GM18858 (cell line): ENCODE results near the gene SETD4.
A peak's percentile ranks its signal among the peaks of the same experiment; 100 is the strongest.

ENCODE experiments used
- ATAC-seq: cut with Tn5 transposase; IDR thresholded peaks from one replicate; pipeline ENCODE4 v1.9.1; 2021; ENCODE audit not compliant: unreplicated experiment

Gene SETD4

DNA sequence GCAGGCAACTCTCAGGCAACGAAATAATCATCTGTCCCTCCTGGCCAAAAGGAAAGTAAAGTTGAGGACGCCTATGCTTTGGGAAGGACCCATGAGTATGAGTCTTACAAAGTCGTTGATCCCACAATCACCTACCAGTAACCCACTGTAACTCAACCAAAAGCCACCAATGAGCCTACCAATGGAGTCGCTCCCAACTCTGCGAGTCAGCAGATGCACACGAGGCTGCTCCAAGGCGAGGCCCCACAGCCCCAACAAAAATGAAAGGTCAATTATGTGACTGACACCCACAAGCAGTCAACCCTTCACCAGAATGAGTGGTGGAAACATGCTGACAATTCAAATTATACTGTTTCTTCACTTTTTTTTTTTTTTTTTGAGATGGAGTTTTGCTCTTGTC is 12.0 kb downstream of the SETD4 start:
- no peak for ATAC-seq

DNA sequence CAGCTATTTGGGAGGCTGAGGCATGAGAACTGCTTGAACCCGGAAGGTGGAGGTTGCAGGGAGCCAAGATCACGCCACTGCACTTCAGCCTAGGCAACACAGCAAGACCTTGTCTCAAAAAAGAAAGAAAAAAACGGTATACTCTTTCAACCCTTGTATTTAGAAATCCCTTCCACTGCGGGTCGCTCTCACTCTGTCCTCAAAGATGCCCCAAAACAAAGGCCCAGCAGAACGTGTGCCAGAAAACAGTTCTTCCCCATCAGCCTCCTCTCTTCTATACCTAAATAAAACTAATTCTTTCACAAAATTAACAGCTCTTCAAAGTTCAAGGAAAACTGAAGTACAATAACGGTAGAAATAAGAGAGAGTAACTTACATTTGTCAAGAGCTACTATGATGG is 13.2 kb downstream of the SETD4 start:
- ATAC-seq = no peak

DNA sequence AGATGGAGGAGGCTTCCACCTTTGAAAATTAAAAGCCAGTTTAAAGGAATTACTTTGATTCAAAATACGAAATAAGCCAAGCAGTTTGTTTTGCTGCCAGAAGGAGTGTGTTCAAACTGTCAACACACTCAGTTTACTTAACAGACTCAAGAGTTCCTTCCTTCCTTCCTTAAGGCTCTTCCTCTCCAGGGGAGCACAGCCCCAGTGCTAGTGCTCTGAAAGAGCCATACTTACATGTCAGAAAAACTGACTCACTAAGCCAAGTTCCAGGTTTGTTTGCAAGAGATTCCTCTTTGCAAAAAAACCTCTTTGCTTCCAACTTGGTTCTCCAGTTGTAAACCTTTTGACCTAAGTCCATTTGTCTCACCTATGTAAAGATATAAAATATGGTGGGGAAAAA is 14.3 kb downstream of the SETD4 start:
- no peak for ATAC-seq

- ATAC-seq = no peak
Observed at GRCh38 chr21:36044056-36044455, 16.3 kb downstream of the SETD4 start.

- ATAC-seq = no peak
Observed at GRCh38 chr21:36041910-36042309, 18.4 kb downstream of the SETD4 start.

DNA sequence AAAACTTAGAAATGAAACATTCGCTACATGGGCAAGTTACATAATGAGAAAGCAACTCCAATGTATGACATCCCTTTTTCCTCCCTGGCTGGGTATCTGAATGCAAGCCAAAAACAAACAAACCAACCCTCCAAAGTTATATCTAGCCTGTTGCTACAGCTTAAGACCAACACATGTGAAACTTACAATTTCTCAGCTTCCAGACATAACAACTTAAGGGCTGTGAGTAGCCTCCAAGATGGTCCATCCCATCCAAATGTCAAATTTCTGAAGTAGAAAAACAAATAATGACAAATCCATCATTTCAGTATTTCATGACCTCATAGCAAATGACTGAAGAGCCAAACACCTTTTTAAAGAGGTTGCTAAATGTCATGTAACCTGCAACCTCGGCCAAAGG is 19.9 kb downstream of the SETD4 start:
- no peak for ATAC-seq

DNA sequence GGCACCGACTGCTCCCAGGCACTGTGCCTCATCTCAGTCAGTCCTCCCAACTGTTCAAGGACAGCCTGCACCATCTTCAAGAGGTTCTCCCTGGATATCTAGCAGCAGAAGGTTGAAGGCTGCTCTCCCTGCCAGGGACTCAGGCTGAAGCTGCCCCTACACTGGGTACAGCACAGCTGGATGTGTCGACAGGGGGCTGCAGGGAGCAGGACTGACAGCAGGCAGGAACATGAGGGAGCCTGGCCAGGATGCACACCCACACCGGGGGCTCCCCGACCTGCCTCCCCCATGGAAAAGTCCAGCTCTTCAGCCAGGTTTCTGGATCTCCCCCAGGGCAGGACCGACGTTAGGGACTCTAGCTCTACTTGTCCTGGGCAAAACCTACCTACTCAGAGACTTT is 20.5 kb downstream of the SETD4 start:
- ATAC-seq = no peak

GRCh38 chr21:36038701-36039497 is 21.4 kb downstream of the SETD4 start:
- no peak for ATAC-seq

DNA sequence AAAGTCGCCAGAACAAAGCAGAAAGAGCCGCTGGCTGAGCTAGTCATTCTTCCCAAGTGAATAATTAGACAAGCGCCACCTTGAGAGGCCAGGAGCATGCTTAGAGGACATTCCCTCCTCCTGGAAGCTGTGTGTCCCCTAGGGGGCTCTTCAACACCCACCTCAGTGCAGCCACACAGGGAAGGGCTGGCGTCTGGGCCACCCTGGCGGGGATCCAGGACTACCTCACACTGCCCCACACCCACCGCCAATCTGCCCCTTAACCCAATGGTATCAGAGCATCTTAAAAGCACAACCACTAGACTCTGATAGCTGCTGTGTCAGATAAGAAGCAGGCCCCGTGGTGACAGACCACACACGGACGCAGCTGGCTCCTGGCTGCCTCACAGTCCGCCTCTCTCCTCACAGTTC is 24.9 kb downstream of the SETD4 start:
- ATAC-seq = no peak

DNA sequence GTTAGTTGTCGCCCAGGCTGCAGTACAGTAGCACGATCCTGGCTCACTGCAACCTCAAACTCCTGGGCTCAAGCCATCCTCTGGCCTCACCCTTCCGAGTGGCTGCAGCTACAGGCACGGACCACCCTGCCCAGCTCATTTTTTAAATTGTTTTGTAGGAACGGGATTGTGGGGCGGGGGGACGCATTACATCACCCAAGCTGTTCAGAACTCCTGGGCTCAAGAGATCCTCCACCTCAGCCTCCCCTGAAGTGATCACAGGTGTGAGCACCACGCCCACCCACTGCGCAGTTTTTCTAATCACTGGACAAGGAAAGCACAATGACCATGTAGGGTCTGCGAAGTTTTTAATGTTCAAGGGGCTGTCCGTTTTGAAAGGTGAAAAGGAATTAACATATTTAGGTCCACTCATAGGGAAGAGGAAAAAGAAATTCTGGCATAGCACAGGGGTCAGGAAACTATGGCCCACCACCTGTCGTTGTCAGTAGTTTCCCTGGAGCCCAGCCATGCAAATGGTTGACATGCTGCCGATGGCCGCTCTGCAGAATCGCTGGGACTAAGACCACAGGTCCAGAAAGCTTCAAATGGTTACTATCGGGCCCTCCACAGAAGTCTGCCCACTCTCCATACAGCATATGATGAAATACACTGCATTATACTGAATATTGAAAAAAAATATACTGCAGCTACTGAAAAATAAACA is 26.0 kb downstream of the SETD4 start:
- ATAC-seq = no peak

DNA sequence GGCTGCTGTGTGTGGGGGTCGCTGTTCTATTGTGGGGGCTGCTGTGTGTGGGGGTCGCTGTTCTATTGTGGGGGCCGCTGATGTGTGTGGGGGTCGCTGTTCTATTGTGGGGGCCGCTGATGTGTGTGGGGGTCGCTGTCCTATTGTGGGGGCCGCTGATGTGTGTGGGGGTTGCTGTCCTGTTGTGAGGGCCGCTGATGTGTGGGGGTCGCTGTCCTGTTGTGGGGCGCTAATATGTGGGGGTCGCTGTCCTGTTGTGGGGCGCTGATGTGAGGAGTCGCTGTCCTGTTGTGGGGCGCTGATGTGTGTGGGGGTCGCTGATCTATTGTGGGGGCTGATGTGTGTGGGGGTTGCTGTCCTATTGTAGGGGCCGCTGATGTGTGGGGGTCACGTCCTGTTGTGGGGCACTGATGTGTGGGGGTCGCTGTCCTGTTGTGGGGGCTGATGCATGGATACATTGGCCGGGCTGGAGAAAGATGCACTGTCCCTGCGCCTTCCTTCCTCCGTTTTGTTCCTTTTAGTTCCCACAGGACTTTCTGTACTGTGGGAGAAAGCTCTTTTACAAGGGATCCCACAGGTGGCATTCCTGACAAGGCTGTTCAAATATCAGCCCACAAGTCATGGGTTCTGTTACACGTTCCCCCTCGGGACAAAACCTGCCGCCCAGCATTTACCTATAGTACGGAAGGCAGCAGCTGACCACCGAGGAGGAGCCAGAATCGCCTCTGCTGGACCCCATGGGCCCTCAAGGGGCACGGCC is 27.5 kb downstream of the SETD4 start:
- no peak for ATAC-seq

DNA sequence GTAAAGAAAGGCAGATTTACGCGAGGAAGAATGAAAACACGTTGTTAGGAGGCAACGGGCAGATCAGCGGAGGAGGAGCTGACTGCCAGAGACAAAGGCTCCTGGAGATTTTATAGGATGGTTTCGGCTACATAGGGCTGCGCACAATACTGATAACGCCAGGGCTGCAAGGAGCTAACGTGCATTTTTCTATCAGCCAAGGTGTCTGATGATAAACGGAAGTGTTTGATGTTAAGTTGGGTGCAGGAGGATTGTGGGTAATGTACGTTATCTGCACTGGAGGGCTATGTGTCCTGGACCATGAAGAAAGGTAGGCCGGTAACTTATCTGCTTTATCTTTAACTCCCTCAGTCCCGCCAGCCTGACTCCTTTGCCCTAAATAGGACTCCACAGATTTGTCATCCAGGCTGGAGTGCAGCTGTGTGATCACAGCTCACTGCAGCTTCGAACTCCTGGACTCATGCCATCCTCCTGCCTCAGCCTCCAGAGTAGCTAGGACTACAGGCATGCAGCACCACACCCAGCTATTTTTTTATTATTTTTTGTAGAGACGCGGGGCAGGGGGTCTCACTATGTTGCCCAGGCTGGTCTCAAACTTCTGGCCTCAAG is 29.6 kb downstream of the SETD4 start:
- no peak for ATAC-seq

GRCh38 chr21:36029309-36029708 is 31.0 kb downstream of the SETD4 start:
- no peak for ATAC-seq

- ATAC-seq = no peak
Observed at GRCh38 chr21:36028127-36029069, 31.9 kb downstream of the SETD4 start.

DNA sequence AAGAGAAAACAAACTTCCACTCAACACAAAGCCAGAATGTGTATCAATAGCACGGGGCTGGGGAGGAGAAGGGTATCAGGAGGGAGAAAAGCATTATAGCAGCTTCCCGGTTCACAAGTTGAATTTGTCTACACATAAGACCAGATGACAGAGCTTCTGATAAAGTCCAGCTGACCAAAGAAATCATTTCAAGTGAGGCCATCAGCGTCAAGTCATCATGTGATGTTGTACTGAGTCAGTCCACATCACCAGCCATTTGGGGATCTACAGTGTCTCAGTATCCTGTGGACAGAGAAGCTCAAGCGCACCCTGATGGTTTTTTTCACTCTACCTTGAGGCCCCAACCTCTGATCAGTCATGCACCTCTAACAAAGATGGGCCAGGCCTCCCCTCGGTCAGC is 33.0 kb downstream of the SETD4 start:
- no peak for ATAC-seq

- ATAC-seq = no peak
Observed at GRCh38 chr21:36024782-36025181, 35.5 kb downstream of the SETD4 start.

GRCh38 chr21:36023092-36023480 is 37.2 kb downstream of the SETD4 start:
- no peak for ATAC-seq

DNA sequence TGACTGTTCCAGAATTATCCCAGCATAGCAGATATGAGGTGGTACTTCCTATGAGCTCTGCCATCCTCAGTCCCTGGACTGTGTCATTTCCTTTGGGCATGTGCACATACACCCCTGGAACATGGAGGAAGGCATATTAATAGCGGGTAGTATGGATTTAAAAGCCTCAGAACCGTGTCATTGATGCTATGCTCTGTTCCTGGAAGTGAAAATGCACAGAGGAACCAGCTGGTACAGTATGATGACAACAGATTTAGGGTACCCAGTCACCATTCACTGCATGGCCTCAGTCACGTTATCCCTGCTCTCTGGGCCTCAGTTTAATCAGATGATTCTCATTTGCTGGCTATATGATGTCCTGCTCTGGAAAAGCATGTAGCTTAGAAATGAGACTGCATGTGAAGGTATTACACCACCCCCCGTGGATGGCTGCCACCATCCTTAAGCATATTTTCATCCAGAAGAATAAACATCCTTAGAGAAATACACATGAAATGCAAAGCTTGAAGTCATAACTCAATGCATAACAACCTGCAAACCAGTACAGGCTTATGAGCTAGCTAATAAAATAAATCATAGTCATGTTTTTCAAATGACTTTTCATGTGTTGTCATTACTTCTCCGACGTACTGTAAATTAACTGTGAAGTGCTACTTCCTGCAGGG is 37.8 kb downstream of the SETD4 start:
- no peak for ATAC-seq

- ATAC-seq = peak; percentile 88
Observed at GRCh38 chr21:36021251-36021837, 39.0 kb downstream of the SETD4 start.
